ENCODE results near the gene OTUB1.
A peak's percentile ranks its signal among the peaks of the same experiment; 100 is the strongest.

Gene OTUB1

DNA sequence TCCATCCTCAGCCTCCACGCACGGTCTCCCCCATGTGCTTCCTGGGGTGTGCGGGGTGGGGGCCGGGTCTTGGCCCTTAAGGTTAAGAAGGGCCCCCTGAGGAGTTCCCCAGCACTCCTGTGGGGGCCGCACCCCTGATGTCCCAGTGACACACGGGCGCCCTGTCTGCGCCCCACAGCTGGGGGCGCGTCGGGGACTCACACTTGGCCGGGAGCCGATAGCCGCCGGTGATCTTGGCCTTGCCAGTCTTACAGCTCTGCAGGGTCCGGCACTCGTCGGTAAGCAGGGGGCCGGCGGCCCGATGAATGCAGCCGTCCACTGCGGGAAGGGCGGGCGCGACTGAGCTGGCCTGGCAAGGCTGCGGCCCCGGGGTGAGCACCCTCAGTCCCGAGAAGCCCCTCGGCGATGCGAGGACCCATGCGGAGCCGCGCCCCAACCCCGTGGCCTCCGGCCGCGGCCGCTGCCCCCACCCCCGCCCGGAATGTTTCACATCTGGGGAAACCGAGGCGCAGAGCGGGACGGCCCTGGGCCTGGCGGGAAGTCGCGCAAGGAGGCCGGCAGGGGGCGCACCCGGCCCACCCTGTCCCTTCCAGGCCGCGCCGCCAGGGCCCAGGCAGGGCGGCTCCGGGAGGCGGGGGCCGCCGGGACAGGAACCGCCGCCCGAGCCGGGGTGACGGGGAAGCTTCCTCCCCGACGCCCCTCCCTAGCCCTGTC, 13.9 kb downstream of the OTUB1 start:
- Histone ChIP-seq H3F3A (ENCODE audit: insufficient read depth, low read length) (no peaks in the 10 kb centered on the region), H2AFZ (ENCODE audit: low read length) (no peak overlapping the region), H3K4me2 (ENCODE audit: low read depth, low read length) (peak overlapping the region; percentile 64), H3K9me2 (replicated peaks; ENCODE audit: insufficient read depth, low read length) (no peaks in the 10 kb centered on the region), H3K4me1 (ENCODE audit: low read length) (no peaks in the 10 kb centered on the region), H3K27ac (ENCODE audit: low read length) (no peak overlapping the region), H3K9me3 (replicated peaks; ENCODE audit: insufficient read depth, low read length) (no peaks in the 10 kb centered on the region), H3K79me2 (ENCODE audit: low read length) (no peaks in the 10 kb centered on the region), H4K20me1 (ENCODE audit: insufficient read depth, low read length) (no peaks in the 10 kb centered on the region), H3K9ac (ENCODE audit: low read length) (peak overlapping the region; percentile 3; the same call in 1 of the 2 replicates), H3K4me3 (ENCODE audit: low read length) (peak overlapping the region; percentile 43), H3K36me3 (replicated peaks; ENCODE audit: insufficient read depth, low read length) (no peaks in the 10 kb centered on the region; the same call in 1 of the 2 replicates), H3K27me3 (replicated peaks; ENCODE audit: insufficient read depth, low read length) (no peaks in the 10 kb centered on the region)
- TF ChIP-seq, protein P1, sequence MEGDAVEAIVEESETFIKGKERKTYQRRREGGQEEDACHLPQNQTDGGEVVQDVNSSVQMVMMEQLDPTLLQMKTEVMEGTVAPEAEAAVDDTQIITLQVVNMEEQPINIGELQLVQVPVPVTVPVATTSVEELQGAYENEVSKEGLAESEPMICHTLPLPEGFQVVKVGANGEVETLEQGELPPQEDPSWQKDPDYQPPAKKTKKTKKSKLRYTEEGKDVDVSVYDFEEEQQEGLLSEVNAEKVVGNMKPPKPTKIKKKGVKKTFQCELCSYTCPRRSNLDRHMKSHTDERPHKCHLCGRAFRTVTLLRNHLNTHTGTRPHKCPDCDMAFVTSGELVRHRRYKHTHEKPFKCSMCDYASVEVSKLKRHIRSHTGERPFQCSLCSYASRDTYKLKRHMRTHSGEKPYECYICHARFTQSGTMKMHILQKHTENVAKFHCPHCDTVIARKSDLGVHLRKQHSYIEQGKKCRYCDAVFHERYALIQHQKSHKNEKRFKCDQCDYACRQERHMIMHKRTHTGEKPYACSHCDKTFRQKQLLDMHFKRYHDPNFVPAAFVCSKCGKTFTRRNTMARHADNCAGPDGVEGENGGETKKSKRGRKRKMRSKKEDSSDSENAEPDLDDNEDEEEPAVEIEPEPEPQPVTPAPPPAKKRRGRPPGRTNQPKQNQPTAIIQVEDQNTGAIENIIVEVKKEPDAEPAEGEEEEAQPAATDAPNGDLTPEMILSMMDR (IDR thresholded peaks at IDR 0.05; ENCODE audit: low read length), result peak; percentile 57
- no peak for TF ChIP-seq EZH2phosphoT487 (IDR thresholded peaks at IDR 0.05; ENCODE audit: low read length)
- DNase-seq, result peak; percentile 47

DNA sequence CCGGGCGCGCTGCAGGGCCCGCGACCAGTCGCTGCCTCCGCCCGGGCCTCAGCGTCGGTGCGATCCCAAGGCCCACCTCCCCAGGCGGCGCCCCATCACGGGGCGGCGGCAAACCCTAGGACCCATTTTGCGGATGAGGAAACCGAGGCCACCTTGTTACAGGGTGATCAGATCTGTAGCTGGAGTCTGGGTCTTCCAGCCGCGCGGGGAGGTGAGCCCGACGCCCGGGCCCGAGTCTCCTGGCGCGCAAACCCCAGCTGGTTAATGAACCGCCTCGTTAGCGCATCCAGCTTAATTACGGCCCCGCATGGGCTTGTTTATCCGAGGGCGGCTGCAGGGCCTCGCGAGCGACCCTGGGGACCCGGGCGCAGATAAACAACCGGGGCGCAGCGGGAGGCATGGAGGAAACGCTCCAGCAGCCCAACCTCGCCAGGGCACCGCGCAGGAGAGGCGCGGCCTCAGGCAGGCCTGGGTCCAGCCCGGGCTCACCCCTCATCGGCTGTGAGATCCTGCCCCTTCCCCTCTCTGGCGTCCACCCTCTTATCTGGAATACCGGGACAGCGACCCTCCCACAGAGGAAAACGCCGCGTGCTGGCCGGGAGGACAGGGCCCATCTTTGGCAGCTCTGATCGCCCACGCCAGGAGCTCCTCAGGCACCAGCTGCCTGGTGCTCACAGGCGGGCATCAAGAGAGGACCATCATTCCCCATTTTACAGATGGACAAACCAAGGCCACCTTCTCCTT, 14.7 kb downstream of the OTUB1 start:
- Histone ChIP-seq H3K4me3 (ENCODE audit: low read length) (peak overlapping the region; percentile 43), H3K9ac (ENCODE audit: low read length) (peak overlapping the region; percentile 3; the same call in 1 of the 2 replicates), H2AFZ (ENCODE audit: low read length) (no peak overlapping the region), H3F3A (ENCODE audit: insufficient read depth, low read length) (no peaks in the 10 kb centered on the region), H3K27me3 (replicated peaks; ENCODE audit: insufficient read depth, low read length) (no peaks in the 10 kb centered on the region), H3K36me3 (replicated peaks; ENCODE audit: insufficient read depth, low read length) (no peaks in the 10 kb centered on the region; the same call in 1 of the 2 replicates), H3K9me2 (replicated peaks; ENCODE audit: insufficient read depth, low read length) (no peaks in the 10 kb centered on the region), H3K4me2 (ENCODE audit: low read depth, low read length) (peak overlapping the region; percentile 64; the same call in 1 of the 2 replicates), H3K4me1 (ENCODE audit: low read length) (no peaks in the 10 kb centered on the region), H3K27ac (ENCODE audit: low read length) (no peak overlapping the region), H3K9me3 (replicated peaks; ENCODE audit: insufficient read depth, low read length) (no peaks in the 10 kb centered on the region), H4K20me1 (ENCODE audit: insufficient read depth, low read length) (no peaks in the 10 kb centered on the region), H3K79me2 (ENCODE audit: low read length) (no peaks in the 10 kb centered on the region)
- TF ChIP-seq EZH2phosphoT487 (IDR thresholded peaks at IDR 0.05; ENCODE audit: low read length), result no peak
- TF ChIP-seq, protein P1 (IDR thresholded peaks at IDR 0.05; ENCODE audit: low read length), result 0 out of 2 replicates have a peak, but pooled peaks have one; percentile 5
- DNase-seq, result no peak

DNA sequence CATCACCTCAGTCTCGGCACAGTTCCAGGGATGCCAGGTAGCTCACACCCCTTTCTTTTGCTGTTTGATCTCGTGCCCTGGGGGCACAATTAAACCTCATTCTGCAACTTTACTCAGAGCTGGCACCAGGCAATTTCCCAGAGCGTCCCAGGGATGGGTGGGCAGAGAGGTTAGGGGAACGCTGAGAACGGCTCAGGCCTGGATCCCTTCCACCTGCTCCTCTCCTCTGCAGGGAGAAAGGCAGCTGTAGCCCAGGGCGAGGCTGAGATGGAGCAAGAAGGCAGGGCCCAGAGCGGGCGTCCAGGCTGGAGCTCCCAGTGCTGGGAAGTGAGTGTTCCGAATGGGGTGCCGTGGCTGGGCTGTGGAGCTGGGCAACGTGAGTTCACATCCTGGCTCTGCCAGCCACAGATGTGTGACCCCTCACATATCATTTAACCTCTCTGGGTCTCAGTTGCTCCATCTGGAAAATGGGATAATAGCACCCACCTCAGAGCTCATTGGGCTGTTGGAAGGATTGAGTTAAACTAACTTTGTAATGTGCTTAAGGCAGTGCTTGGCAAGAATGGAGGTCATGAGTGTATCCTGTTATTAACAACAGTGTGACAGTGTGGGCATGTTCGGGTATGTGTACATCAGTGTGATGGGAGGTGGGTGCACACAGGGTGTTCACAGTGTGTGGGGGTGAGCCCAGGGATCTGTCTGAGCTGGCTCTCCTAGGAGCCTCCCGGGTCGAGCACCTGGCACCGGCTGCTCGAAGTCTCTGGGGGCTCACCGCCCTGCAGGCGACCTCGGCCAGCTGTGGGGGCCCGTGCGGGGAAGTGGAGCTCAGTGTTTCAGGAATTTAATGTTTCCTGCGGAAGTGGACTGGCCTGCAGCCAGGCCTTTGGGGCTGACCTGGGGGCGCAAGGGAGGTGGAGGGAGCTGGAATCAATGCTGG, 15.5 kb downstream of the OTUB1 start:
- Histone ChIP-seq H3K4me3 (ENCODE audit: low read length) (no peak overlapping the region), H3K79me2 (ENCODE audit: low read length) (no peaks in the 10 kb centered on the region), H3K27ac (ENCODE audit: low read length) (no peak overlapping the region), H4K20me1 (ENCODE audit: insufficient read depth, low read length) (no peaks in the 10 kb centered on the region), H2AFZ (ENCODE audit: low read length) (no peak overlapping the region), H3K9me2 (replicated peaks; ENCODE audit: insufficient read depth, low read length) (no peaks in the 10 kb centered on the region), H3K9ac (ENCODE audit: low read length) (no peak overlapping the region), H3K36me3 (replicated peaks; ENCODE audit: insufficient read depth, low read length) (no peaks in the 10 kb centered on the region; the same call in 1 of the 2 replicates), H3K4me2 (ENCODE audit: low read depth, low read length) (no peak overlapping the region), H3K27me3 (replicated peaks; ENCODE audit: insufficient read depth, low read length) (peaks cover 7% of the 10 kb centered on the region), H3F3A (ENCODE audit: insufficient read depth, low read length) (no peaks in the 10 kb centered on the region), H3K4me1 (ENCODE audit: low read length) (no peaks in the 10 kb centered on the region), H3K9me3 (replicated peaks; ENCODE audit: insufficient read depth, low read length) (no peaks in the 10 kb centered on the region)
- TF ChIP-seq, protein P1 (IDR thresholded peaks at IDR 0.05; ENCODE audit: low read length), result no peak
- TF ChIP-seq EZH2 (optimal IDR thresholded peaks at IDR 0.05; ENCODE audit: low read depth, low read length) (no peak), EZH2phosphoT487 (IDR thresholded peaks at IDR 0.05; ENCODE audit: low read length) (no peak)
- DNase-seq, result no peak
